ENCODE measurements around the gene LNX1. TPM values are rescaled to one million over a fixed set of nuclear protein-coding genes. Genes with fewer than 3 reads are reported as not detected.

LNX1 gene
- total RNA-seq, 4 donors from 2014 or later: 4.8 to 12.6 (median 6.6) TPM

GRCh38 chr4:53545273-53545672 lies 46.0 kb downstream of the LNX1 start:
- no peak for TF ChIP-seq CTCF (IDR thresholded peaks at IDR 0.05)
- Histone ChIP-seq H3K27me3 (no peaks in the 10 kb centered on the region), H3K36me3 (no peaks in the 10 kb centered on the region), H3K27ac (no peak overlapping the region), H3K4me1 (peaks cover 0 to 29% (median 9%) of the 10 kb centered on the region in 4 donors), H3K9me3 (no peaks in the 10 kb centered on the region), H3K4me3 (no peak overlapping the region)
- no peak for DNase-seq (ENCODE audit: low spot score in 2 of 2)
- 73 to 76% methylated on average over 1 of the region's 1 CpG for WGBS, 2 donors

GRCh38 chr4:53543561-53543960 lies 47.7 kb downstream of the LNX1 start:
- H3K36me3 ChIP-seq: no peaks in the 10 kb centered on the region
- peaks cover 0 to 34% (median 9%) of the 10 kb centered on the region in 4 donors for H3K4me1 ChIP-seq
- no peak overlapping the region for H3K27ac ChIP-seq
- no peak for DNase-seq (ENCODE audit: low spot score in 2 of 2)
- no peak overlapping the region for H3K4me3 ChIP-seq
- H3K27me3 ChIP-seq: no peaks in the 10 kb centered on the region
- TF ChIP-seq POLR2A (IDR thresholded peaks at IDR 0.05) (no peak), CTCF (IDR thresholded peaks at IDR 0.05) (no peak), EP300 (IDR thresholded peaks at IDR 0.05) (no peak)
- no peaks in the 10 kb centered on the region for H3K9me3 ChIP-seq

- H3K9me3 ChIP-seq: no peaks in the 10 kb centered on the region
These were observed 49.6 kb downstream of the LNX1 start for GRCh38 chr4:53541577-53542206.

GRCh38 chr4:53538756-53539155 lies 52.5 kb downstream of the LNX1 start:
- Histone ChIP-seq H3K36me3 (no peaks in the 10 kb centered on the region), H3K27ac (no peak overlapping the region), H3K4me3 (no peak overlapping the region), H3K27me3 (no peaks in the 10 kb centered on the region), H3K4me1 (peaks cover 0 to 46% (median 9%) of the 10 kb centered on the region in 4 donors), H3K9me3 (no peaks in the 10 kb centered on the region)
- DNase-seq (ENCODE audit: low spot score in 2 of 2): no peak
- TF ChIP-seq EP300 (IDR thresholded peaks at IDR 0.05) (no peak), CTCF (IDR thresholded peaks at IDR 0.05) (no peak), POLR2A (IDR thresholded peaks at IDR 0.05) (no peak)
- 52 to 53% methylated on average over 4 of the region's 4 CpGs for WGBS, 2 donors

More at GRCh38 chr4:53541577-53542206, 49.6 kb downstream of the LNX1 start:
- DNase-seq (ENCODE audit: low spot score in 2 of 2): no peak
- peaks cover 0 to 39% (median 9%) of the 10 kb centered on the region in 4 donors for H3K4me1 ChIP-seq
- no peaks in the 10 kb centered on the region for H3K27me3 ChIP-seq
- 15% methylated on average over 2 of the region's 2 CpGs for WGBS, 2 donors
- H3K36me3 ChIP-seq: no peaks in the 10 kb centered on the region
- no peak overlapping the region for H3K4me3 ChIP-seq
- TF ChIP-seq EP300 (IDR thresholded peaks at IDR 0.05): no peak
- no peak for TF ChIP-seq POLR2A (IDR thresholded peaks at IDR 0.05)
- no peak for TF ChIP-seq CTCF (IDR thresholded peaks at IDR 0.05)
- peak overlapping the region in 2 of 4 donors; percentile 31 to 72 for H3K27ac ChIP-seq

GRCh38 chr4:53537606-53538005 lies 53.7 kb downstream of the LNX1 start:
- H3K4me3 ChIP-seq: no peak overlapping the region
- WGBS, 2 donors: 40 to 50% methylated on average over 3 of the region's 3 CpGs
- H3K9me3 ChIP-seq: no peaks in the 10 kb centered on the region
- DNase-seq (ENCODE audit: low spot score in 2 of 2): no peak
- no peak overlapping the region for H3K27ac ChIP-seq
- TF ChIP-seq EP300 (IDR thresholded peaks at IDR 0.05): no peak
- no peak for TF ChIP-seq CTCF (IDR thresholded peaks at IDR 0.05)
- no peak for TF ChIP-seq POLR2A (IDR thresholded peaks at IDR 0.05)
- no peaks in the 10 kb centered on the region for H3K36me3 ChIP-seq
- peaks cover 0 to 39% (median 9%) of the 10 kb centered on the region in 4 donors for H3K4me1 ChIP-seq
- H3K27me3 ChIP-seq: no peaks in the 10 kb centered on the region

Data from tibial nerve (tissue), 4 donors.